ENCODE results near the gene SACM1L.

The SACM1L gene

GRCh38 chr3:45792516-45793172, 103.4 kb downstream of the SACM1L start:
- no peak for ATAC-seq
- TF ChIP-seq TOX (CRISPR knock-in tag; IDR thresholded peaks at IDR 0.05; ENCODE audit: borderline replicate concordance): no peak
- no peak for TF ChIP-seq RARB (CRISPR knock-in tag; IDR thresholded peaks at IDR 0.05)
- TF ChIP-seq TCF4 (CRISPR knock-in tag; IDR thresholded peaks at IDR 0.05; ENCODE audit: borderline replicate concordance): no peak
- TF ChIP-seq ZC3H10 (CRISPR knock-in tag; IDR thresholded peaks at IDR 0.05): no peak
- no peak for TF ChIP-seq OSR1 (CRISPR knock-in tag; IDR thresholded peaks at IDR 0.05)
- TF ChIP-seq SNAI2 (CRISPR knock-in tag; IDR thresholded peaks at IDR 0.05): no peak
- TF ChIP-seq GLIS3 (CRISPR knock-in tag; IDR thresholded peaks at IDR 0.05): no peak
- no peak for TF ChIP-seq CSRNP3 (CRISPR knock-in tag; IDR thresholded peaks at IDR 0.05)
- no peak for TF ChIP-seq CSDC2 (CRISPR knock-in tag; IDR thresholded peaks at IDR 0.05)
- no peak for TF ChIP-seq ISL1 (CRISPR knock-in tag; IDR thresholded peaks at IDR 0.05)
- no peak for TF ChIP-seq ZFP3 (CRISPR knock-in tag; IDR thresholded peaks at IDR 0.05)
- no peak for TF ChIP-seq ZNF70 (CRISPR knock-in tag; IDR thresholded peaks at IDR 0.05)
- TF ChIP-seq ZNF565 (CRISPR knock-in tag; conservative IDR thresholded peaks at IDR 0.05; ENCODE audit: low read depth): no peak
- no peak for TF ChIP-seq TSHZ2 (CRISPR knock-in tag; IDR thresholded peaks at IDR 0.05)
- no peak for TF ChIP-seq BACH2 (CRISPR knock-in tag; IDR thresholded peaks at IDR 0.05; ENCODE audit: borderline replicate concordance)
- TF ChIP-seq ZFP30 (CRISPR knock-in tag; IDR thresholded peaks at IDR 0.05): no peak
- TF ChIP-seq PATZ1 (CRISPR knock-in tag; IDR thresholded peaks at IDR 0.05; ENCODE audit: borderline replicate concordance): no peak
- TF ChIP-seq ZNF8 (CRISPR knock-in tag; IDR thresholded peaks at IDR 0.05): no peak

GRCh38 chr3:45793482-45794176, 104.4 kb downstream of the SACM1L start:
- TF ChIP-seq PPARA (CRISPR knock-in tag; IDR thresholded peaks at IDR 0.05; ENCODE audit: borderline replicate concordance): no peak
- no peak for TF ChIP-seq TOX (CRISPR knock-in tag; IDR thresholded peaks at IDR 0.05; ENCODE audit: borderline replicate concordance)
- TF ChIP-seq POU6F1 (CRISPR knock-in tag; IDR thresholded peaks at IDR 0.05; ENCODE audit: borderline replicate concordance, low read depth): no peak
- TF ChIP-seq ISL1 (CRISPR knock-in tag; IDR thresholded peaks at IDR 0.05): no peak
- TF ChIP-seq OSR1 (CRISPR knock-in tag; IDR thresholded peaks at IDR 0.05): no peak
- TF ChIP-seq ZFP3 (CRISPR knock-in tag; IDR thresholded peaks at IDR 0.05): no peak
- no peak for TF ChIP-seq GLIS3 (CRISPR knock-in tag; IDR thresholded peaks at IDR 0.05)
- TF ChIP-seq PATZ1 (CRISPR knock-in tag; IDR thresholded peaks at IDR 0.05; ENCODE audit: borderline replicate concordance): no peak
- TF ChIP-seq ZFP30 (CRISPR knock-in tag; IDR thresholded peaks at IDR 0.05): no peak
- ATAC-seq: no peak; the same call in 1 of the 3 replicates
